GM23338 (cell line): ENCODE results near the gene EGFR. TPM values are rescaled to one million over a fixed set of nuclear protein-coding genes. Genes with fewer than 3 reads are reported as not detected.

Source experiments
- ATAC-seq: fragments of 200-7000 bp; cut with Tn5 transposase; 3 replicates; pipeline ENCODE4 v1.9.1; 2020
- DNase-seq: peaks from one replicate; pipeline ENCODE4 v3.0.0-alpha.2; 2015; ENCODE audit warnings: low spot score
- H2AFZ ChIP-seq: fragments of 200-600 bp; sonication (generic); 2 replicates; pipeline ENCODE4 v1.8.0; 2016; ENCODE audit warnings: antibody characterized with exemption, mild to moderate bottlenecking, moderate library complexity
- H3F3A ChIP-seq: fragments of 200-600 bp; sonication (generic); replicated peaks from 2 replicates; pipeline ENCODE4 v1.8.0; 2017; ENCODE audit warnings: antibody characterized with exemption, mixed run types, low read depth
- H3K27ac ChIP-seq: fragments of 200-600 bp; sonication (generic); 2 replicates; pipeline ENCODE4 v1.6.1; 2016; ENCODE audit warnings: low read depth
- H3K27me3 ChIP-seq: fragments of 200-600 bp; sonication (generic); 2 replicates; pipeline ENCODE4 v1.8.0; 2016; ENCODE audit warnings: mild to moderate bottlenecking, mixed run types, moderate library complexity; ENCODE audit not compliant: insufficient read depth
- H3K36me3 ChIP-seq: fragments of 200-600 bp; sonication (generic); 2 replicates; pipeline ENCODE4 v1.8.0; 2016; ENCODE audit warnings: mild to moderate bottlenecking; ENCODE audit not compliant: insufficient read depth
- H3K4me1 ChIP-seq: fragments of 200-600 bp; sonication (generic); 2 replicates; pipeline ENCODE4 v1.8.0; 2016; ENCODE audit warnings: mild to moderate bottlenecking, moderate library complexity; ENCODE audit not compliant: insufficient read depth
- H3K4me2 ChIP-seq: fragments of 200-600 bp; sonication (generic); 2 replicates; pipeline ENCODE4 v1.7.1; 2017; ENCODE audit warnings: mixed run types
- H3K4me3 ChIP-seq: fragments of 200-600 bp; sonication (generic); 2 replicates; pipeline ENCODE4 v1.6.1; 2016; ENCODE audit warnings: mixed run types
- H3K79me2 ChIP-seq: fragments of 200-600 bp; sonication (generic); replicated peaks from 2 replicates; pipeline ENCODE4 v1.8.0; 2017; ENCODE audit warnings: mild to moderate bottlenecking; ENCODE audit not compliant: insufficient read depth
- H3K9me2 ChIP-seq: fragments of 200-600 bp; sonication (generic); 2 replicates; pipeline ENCODE4 v1.8.0; 2017; ENCODE audit not compliant: insufficient read depth
- H4K20me1 ChIP-seq: fragments of 200-600 bp; sonication (generic); replicated peaks from 2 replicates; pipeline ENCODE4 v1.8.0; 2017; ENCODE audit warnings: mild to moderate bottlenecking; ENCODE audit not compliant: insufficient read depth
- H3K27ac Mint-ChIP-seq: 2 replicates; pipeline ENCODE4 v1.8.0; 2020; ENCODE audit warnings: inconsistent platforms, mild to moderate bottlenecking, moderate library complexity, mixed read lengths
- H3K27me3 Mint-ChIP-seq: 3 replicates; pipeline ENCODE4 v1.8.0; 2022; ENCODE audit warnings: low read depth, mild to moderate bottlenecking, moderate library complexity, mixed read lengths, inconsistent platforms; ENCODE audit not compliant: insufficient read depth, poor library complexity
- H3K36me3 Mint-ChIP-seq: 3 replicates; pipeline ENCODE4 v1.8.0; 2021; ENCODE audit warnings: low read depth, mild to moderate bottlenecking, inconsistent platforms, moderate library complexity, mixed read lengths
- H3K4me1 Mint-ChIP-seq: 3 replicates; pipeline ENCODE4 v1.8.0; 2020; ENCODE audit warnings: mild to moderate bottlenecking, inconsistent platforms, mixed read lengths
- H3K4me3 Mint-ChIP-seq: 3 replicates; pipeline ENCODE4 v1.8.0; 2021; ENCODE audit warnings: moderate library complexity, mild to moderate bottlenecking, inconsistent platforms, mixed read lengths
- H3K9me3 Mint-ChIP-seq: 3 replicates; pipeline ENCODE4 v1.8.0; 2020; ENCODE audit warnings: moderate library complexity, mild to moderate bottlenecking, inconsistent platforms, mixed read lengths
- CREB1 ChIP-seq: fragments of 250-450 bp; sonication (Bioruptor Pico); IDR thresholded peaks from 2 replicates; pipeline ENCODE4 v1.5.0; 2020; ENCODE audit warnings: low read depth, mild to moderate bottlenecking, moderate library complexity
- JUNB ChIP-seq: IDR thresholded peaks from one replicate; pipeline ENCODE4 v1.6.1; 2016; ENCODE audit warnings: antibody characterized with exemption; ENCODE audit not compliant: unreplicated experiment
- NANOG ChIP-seq: IDR thresholded peaks from 2 replicates; pipeline ENCODE4 v1.6.1; 2016; ENCODE audit warnings: antibody characterized with exemption, borderline replicate concordance
- POLR2AphosphoS5 ChIP-seq: IDR thresholded peaks from 2 replicates; pipeline ENCODE4 v1.6.1; 2016; ENCODE audit warnings: antibody characterized with exemption, low read depth
- STAT1 ChIP-seq: IDR thresholded peaks from one replicate; pipeline ENCODE4 v1.6.1; 2016; ENCODE audit warnings: antibody characterized with exemption; ENCODE audit not compliant: unreplicated experiment
- ZNF331 ChIP-seq: fragments of 250-450 bp; sonication (Bioruptor Pico); IDR thresholded peaks from 2 replicates; pipeline ENCODE4 v1.5.0; 2020; ENCODE audit warnings: low read depth, mild to moderate bottlenecking, moderate library complexity
- polyA plus RNA-seq: library from polyadenylated mRNA; unstranded; fragments of >200 nt; fragmentation: Nextera tagmentation; extraction: Ambion mirVana; gene quantifications from 2 replicates; pipeline ENCODE4 v1.2.1, GENCODE V29; 2016
- total RNA-seq: library from RNA; depleted of rRNA; stranded (reverse); fragments of >200 nt; shearing (Covaris generic); gene quantifications from 2 replicates; pipeline ENCODE4 v1.2.3, GENCODE V29; 2014
- TF ChIP-seq, protein P1 (sequence below): IDR thresholded peaks from 2 replicates; pipeline ENCODE4 v1.6.1; 2016; ENCODE audit warnings: antibody characterized with exemption
- TF ChIP-seq, protein P2 (sequence below): IDR thresholded peaks from one replicate; pipeline ENCODE4 v1.6.1; 2018; ENCODE audit warnings: antibody characterized with exemption; ENCODE audit not compliant: unreplicated experiment
- TF ChIP-seq, protein P3 (sequence below), 2 experiments: fragments of 200-600 bp in 1 of 2; sonication (generic) in 1 of 2; conservative IDR thresholded peaks; 2 replicates each; pipeline versions ENCODE4 v1.5.1 to v1.6.1; 2016 to 2017; ENCODE audit warnings: antibody characterized with exemption in 2 of 2, low read depth in 2 of 2, mild to moderate bottlenecking in 2 of 2, moderate library complexity in 1 of 2

EGFR gene
- total and polyA plus RNA-seq, 2 experiments from 2014 or later: 1.5 to 4.5 TPM

DNA sequence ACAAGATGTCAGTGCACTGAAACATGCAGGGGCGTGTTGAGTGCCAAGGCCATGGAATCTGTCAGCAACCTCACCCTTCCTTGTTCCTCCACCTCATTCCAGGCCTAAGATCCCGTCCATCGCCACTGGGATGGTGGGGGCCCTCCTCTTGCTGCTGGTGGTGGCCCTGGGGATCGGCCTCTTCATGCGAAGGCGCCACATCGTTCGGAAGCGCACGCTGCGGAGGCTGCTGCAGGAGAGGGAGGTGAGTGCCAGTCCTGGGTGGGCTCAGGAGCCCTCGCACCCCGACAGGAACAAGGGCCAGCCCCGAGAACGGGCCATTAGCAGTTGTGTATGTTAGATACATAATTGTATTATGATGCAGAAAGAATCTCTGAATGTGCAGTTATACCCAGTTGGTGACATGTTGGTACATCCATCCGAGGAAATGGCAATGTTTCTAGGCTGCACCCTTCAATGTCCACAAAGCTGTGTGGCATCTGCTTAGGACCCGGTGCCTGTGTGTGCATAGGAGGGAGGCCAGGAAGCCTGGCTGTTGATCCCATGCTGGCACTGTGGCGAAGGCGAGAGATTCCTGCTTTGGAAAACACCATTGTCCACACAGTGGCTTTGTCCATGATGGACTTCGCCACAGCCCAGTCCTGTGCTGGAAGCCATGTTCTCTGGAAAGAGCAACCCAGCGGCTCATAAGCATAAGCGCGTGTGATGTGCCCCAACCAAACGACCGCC, 154.2 kb downstream of the EGFR start:
- Histone ChIP-seq H3K36me3 (no peaks in the 10 kb centered on the region), H3K27me3 (no peaks in the 10 kb centered on the region), H3K4me1 (no peaks in the 10 kb centered on the region), H3K4me2 (no peak overlapping the region), H4K20me1 (no peaks in the 10 kb centered on the region), H3K9me2 (0 out of 2 replicates have a peak, but pooled peaks cover 2% of the 10 kb centered on the region), H3K27ac (no peak overlapping the region), H3F3A (no peaks in the 10 kb centered on the region), H3K79me2 (no peaks in the 10 kb centered on the region), H2AFZ (no peak overlapping the region), H3K4me3 (no peak overlapping the region)
- Mint-ChIP-seq H3K4me3 (no peak overlapping the region), H3K4me1 (peaks cover 10% of the 10 kb centered on the region), H3K36me3 (no peaks in the 10 kb centered on the region; the same call in 2 of the 3 replicates), H3K27ac (no peak overlapping the region), H3K9me3 (no peaks in the 10 kb centered on the region), H3K27me3 (peaks cover 4% of the 10 kb centered on the region)
- DNase-seq (no peak), ATAC-seq (no peak)
- TF ChIP-seq CREB1 (no peak), JUNB (no peak), STAT1 (no peak), POLR2AphosphoS5 (no peak), NANOG (no peak), ZNF331 (CRISPR knock-in tag) (no peak)
- TF ChIP-seq, protein P1, sequence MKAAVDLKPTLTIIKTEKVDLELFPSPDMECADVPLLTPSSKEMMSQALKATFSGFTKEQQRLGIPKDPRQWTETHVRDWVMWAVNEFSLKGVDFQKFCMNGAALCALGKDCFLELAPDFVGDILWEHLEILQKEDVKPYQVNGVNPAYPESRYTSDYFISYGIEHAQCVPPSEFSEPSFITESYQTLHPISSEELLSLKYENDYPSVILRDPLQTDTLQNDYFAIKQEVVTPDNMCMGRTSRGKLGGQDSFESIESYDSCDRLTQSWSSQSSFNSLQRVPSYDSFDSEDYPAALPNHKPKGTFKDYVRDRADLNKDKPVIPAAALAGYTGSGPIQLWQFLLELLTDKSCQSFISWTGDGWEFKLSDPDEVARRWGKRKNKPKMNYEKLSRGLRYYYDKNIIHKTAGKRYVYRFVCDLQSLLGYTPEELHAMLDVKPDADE: no peak
- TF ChIP-seq, protein P2, sequence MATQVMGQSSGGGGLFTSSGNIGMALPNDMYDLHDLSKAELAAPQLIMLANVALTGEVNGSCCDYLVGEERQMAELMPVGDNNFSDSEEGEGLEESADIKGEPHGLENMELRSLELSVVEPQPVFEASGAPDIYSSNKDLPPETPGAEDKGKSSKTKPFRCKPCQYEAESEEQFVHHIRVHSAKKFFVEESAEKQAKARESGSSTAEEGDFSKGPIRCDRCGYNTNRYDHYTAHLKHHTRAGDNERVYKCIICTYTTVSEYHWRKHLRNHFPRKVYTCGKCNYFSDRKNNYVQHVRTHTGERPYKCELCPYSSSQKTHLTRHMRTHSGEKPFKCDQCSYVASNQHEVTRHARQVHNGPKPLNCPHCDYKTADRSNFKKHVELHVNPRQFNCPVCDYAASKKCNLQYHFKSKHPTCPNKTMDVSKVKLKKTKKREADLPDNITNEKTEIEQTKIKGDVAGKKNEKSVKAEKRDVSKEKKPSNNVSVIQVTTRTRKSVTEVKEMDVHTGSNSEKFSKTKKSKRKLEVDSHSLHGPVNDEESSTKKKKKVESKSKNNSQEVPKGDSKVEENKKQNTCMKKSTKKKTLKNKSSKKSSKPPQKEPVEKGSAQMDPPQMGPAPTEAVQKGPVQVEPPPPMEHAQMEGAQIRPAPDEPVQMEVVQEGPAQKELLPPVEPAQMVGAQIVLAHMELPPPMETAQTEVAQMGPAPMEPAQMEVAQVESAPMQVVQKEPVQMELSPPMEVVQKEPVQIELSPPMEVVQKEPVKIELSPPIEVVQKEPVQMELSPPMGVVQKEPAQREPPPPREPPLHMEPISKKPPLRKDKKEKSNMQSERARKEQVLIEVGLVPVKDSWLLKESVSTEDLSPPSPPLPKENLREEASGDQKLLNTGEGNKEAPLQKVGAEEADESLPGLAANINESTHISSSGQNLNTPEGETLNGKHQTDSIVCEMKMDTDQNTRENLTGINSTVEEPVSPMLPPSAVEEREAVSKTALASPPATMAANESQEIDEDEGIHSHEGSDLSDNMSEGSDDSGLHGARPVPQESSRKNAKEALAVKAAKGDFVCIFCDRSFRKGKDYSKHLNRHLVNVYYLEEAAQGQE: no peak
- TF ChIP-seq, protein P3, sequence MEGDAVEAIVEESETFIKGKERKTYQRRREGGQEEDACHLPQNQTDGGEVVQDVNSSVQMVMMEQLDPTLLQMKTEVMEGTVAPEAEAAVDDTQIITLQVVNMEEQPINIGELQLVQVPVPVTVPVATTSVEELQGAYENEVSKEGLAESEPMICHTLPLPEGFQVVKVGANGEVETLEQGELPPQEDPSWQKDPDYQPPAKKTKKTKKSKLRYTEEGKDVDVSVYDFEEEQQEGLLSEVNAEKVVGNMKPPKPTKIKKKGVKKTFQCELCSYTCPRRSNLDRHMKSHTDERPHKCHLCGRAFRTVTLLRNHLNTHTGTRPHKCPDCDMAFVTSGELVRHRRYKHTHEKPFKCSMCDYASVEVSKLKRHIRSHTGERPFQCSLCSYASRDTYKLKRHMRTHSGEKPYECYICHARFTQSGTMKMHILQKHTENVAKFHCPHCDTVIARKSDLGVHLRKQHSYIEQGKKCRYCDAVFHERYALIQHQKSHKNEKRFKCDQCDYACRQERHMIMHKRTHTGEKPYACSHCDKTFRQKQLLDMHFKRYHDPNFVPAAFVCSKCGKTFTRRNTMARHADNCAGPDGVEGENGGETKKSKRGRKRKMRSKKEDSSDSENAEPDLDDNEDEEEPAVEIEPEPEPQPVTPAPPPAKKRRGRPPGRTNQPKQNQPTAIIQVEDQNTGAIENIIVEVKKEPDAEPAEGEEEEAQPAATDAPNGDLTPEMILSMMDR (conservative IDR thresholded peaks at IDR 0.05; ENCODE audit: low read depth in 2 of 2): no peak
